Inflammatory macrophage treated with lipopolysaccharide for 4 hours (primary cell): Measurements from ENCODE around the gene CNPY2.
"Not testable (repeated sequence)": the region's sequence is repeated elsewhere in the genome, so short reads cannot be mapped to it uniquely, and the experiment has no call there.

Source experiments
- DNase-seq: peaks from one replicate; pipeline ENCODE4 v3.0.0-alpha.2; 2020

The CNPY2 gene

DNA sequence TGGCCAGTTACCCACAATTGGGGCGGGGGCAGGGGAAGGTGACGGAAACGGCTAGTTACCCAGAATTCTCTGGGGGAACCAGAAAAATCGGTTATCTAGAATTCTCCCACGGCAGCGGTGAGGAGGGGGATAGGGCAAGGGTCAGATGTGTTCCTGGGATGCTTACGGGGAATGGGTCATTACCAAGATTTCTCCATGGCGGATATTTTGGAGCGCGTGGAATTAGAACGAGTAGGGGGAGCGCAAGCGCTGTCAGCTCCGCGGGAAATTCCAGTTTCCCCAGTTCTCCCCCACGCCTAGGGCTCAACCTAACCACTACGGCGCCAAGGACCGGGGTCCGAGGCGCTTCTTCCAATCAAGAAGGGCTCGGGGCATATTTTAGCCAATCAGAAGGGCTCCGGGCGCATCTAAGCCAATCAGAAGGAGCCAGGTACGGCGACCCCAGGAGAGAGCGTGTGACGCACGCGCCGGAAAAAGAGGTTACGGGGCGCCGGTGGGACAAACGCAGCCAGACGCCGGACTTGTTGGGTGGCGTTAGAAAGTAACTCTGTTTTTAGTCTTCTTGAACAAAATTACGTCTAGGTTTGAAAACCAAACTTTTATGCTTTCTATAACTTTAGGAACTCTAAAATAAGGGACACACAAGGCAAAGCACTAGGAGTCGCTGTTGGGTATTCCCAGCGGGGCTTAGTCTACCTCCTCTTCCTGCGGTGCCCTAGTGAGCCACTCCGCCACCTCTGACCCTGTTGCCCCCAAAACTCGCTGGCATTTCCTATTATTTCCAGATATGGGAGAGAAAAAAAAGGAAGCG, 18.1 kb upstream of the CNPY2 start, which contains the start of gene PAN2:
PAN2 (minus strand) TSS at position 322 of the 811 bp plus-strand sequence. CDS start 906 bp downstream, outside the sequence.
- DNase-seq: peak; percentile 99

GRCh38 chr12:56333197-56333678, 17.4 kb upstream of the CNPY2 start:
- no peak for DNase-seq

DNA sequence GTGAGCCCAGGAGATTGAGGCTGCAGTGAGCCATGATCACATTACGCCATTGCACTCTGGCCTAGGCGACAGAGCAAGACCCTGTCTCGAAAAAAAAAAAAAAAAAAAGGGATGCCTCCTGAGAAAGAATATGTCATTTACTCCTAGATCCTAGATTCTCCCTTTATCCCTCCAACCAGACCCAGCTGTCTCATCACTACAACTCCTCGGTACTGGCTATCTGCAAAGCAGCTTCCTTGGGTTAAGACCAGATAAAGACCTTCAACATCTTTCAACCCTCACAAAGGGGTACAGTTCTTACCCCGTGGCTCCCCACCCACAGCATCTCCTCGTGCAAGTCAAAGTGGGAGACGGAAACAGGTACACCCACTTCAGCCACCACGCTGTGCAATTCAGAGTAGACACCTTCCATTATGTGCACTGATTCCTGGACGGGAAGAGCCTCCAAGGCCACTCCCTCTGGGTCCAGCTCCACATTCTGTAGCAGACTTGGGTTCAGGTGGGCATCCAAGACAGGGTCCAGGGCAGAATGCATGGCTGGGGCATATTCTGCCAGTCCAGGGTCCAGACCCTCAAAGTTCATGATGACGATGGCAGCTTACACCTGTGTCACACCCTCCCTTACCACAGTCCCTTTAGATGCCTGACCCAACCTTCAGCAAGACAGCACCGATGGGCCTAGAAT, 16.9 kb upstream of the CNPY2 start:
- DNase-seq: no peak

- no peak for DNase-seq
Observed at GRCh38 chr12:56330936-56331490, 15.2 kb upstream of the CNPY2 start.

- no peak for DNase-seq
Observed at GRCh38 chr12:56326533-56326932, 10.7 kb upstream of the CNPY2 start.

DNA sequence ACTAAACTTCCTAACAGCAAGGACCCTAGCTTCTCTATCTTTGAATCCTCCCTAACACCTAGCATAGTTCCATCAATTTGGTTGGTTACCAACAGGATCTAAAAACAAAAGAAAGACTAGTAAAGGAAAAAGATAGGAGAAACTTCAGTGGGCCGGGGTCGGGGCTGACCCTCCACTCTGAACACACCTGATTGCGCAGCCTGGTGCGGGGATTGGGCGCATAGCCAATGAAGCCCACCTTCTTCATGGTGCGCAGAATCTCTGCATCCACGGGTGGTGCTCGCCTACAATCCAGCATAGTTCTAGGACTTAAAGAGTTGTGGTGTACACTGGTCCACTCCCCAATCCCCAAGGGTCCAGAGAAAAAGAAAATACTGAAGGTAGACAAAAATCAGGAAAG, 10.3 kb upstream of the CNPY2 start:
- DNase-seq: no peak

- DNase-seq: no peak
Observed at GRCh38 chr12:56324206-56324605, 8.4 kb upstream of the CNPY2 start.

- not testable (repeated sequence) for DNase-seq
Observed at GRCh38 chr12:56321610-56322009, 5.8 kb upstream of the CNPY2 start.

DNA sequence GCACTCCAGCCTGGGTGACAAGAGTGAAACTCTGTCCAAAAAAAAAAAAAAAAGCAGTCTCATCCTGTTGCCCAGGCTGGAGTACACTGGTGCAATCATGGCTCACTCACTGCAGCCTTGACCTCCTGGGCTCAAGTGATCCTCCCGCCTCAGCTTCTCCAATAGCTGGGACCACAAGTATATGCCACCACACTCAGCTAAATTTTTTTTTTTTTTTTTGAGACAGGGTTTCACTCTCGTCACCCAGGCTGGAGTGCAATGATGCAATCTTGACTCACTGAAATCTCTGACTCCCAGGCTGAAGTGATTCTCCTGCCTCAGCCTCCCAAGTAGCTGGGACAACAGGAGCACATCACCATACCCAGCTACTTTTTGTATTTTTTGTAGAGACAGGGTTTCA, 5.2 kb upstream of the CNPY2 start:
- DNase-seq: peak; percentile 88

- DNase-seq: no peak
Observed at GRCh38 chr12:56317675-56318074, 1.9 kb upstream of the CNPY2 start.

- DNase-seq: no peak
Observed at GRCh38 chr12:56315249-56315621, 553 bp downstream of the CNPY2 start.

DNA sequence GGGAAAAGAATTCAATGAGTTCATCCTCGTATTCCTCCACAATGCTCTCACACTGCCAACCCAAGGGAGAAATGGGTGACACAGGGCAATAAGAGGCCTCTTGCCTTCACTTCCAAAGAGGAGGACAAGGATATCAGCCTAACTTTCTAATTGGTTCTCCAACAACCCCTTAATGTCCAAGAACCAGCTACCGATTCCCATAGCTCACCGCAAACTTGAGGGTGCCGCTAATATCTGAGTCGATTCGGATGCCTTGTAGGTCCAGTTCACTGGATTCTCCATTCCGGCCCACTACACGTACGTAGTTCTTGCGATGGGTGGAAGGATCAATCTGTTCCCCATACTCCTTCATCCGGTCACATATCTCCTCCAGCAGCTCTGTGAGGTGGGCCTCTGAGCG, 4.8 kb downstream of the CNPY2 start:
- no peak for DNase-seq

DNA sequence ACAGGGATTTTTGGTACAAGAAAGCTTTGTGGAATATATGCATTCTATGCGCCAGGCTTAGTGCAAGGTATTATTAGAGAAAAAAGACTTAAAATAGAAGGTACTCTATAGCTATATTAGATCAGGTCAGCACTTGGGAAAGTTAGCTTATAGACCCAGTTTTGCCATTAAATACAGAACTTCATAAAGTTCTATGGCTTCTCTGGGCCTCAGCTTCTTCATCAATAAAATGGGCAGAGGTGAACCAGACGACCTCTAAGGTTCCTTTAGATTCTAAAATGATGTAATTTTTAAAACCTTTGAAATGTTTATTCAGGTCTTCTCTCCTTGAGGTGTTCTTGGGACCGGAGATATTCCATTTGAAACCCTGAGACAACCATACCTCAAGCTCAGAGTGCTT, 7.1 kb downstream of the CNPY2 start:
- no peak for DNase-seq

DNA sequence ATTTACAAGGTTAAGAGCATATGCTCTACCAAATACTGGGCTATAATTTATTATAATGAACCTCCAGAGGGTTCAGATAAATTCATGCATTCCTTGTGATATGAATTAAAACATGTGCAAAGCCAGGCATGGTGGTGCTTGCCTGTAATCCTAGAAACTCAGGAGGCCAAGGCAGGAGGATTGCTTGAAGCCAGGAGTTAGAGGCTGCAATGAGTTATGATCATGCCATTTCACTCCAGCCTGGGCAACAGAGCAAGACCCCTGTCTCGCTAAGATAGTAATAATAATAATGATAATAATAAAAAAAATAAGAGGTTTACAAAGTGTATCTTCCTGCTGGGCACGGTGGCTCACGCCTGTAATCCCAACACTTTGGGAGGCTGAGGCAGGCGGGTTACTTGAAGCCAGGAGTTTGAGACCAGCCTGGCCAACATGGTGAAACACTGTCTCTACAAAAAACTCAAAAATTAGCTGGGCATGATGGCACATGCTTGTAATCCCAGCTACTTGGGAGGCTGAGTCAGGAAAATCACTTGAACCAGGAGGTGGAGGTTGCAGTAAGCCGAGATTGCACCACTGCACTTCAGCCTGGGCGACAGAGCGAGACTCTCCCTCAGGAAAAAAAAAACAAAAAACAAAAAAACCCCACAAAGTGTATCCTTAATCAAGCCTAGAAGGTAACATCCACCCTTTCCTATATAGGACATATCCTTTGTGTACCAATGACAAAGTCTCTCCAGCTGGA, 8.4 kb downstream of the CNPY2 start:
- no peak for DNase-seq

DNA sequence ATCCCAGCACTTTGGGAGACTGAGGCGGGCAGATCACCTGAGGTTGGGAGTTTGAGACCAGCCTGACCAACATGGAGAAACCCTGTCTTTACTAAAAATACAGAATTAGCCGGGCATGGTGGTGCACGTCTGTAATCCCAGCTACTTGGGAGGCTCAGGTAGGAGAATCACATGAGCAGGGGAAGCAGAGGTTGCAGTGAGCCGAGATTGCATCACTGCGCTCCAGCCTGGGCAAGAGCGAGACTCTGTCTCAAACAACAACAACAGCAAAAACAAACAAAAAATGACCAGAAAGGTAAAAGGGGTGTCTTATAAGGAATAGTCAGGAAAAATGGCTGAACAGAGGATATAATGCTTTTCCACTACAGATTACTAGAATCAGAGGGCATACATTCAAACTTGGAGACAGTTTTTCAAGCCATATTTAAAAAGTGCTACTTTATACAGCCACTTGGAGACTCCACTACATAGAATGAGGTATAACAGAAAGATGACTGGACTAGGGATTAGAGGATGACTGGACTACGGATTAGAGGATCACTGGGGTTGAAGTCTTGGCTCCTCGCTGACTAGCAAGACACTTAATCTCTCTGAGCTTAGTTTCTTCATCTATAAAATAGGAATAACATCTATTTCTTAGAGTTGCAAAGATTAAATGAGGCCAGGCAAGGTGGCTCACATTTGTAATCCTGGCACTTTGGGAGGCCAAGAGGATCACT, 10.8 kb downstream of the CNPY2 start:
- DNase-seq: no peak

GRCh38 chr12:56304276-56304675, 11.5 kb downstream of the CNPY2 start:
- DNase-seq: no peak

GRCh38 chr12:56300644-56301464, 14.9 kb downstream of the CNPY2 start:
- no peak for DNase-seq

DNA sequence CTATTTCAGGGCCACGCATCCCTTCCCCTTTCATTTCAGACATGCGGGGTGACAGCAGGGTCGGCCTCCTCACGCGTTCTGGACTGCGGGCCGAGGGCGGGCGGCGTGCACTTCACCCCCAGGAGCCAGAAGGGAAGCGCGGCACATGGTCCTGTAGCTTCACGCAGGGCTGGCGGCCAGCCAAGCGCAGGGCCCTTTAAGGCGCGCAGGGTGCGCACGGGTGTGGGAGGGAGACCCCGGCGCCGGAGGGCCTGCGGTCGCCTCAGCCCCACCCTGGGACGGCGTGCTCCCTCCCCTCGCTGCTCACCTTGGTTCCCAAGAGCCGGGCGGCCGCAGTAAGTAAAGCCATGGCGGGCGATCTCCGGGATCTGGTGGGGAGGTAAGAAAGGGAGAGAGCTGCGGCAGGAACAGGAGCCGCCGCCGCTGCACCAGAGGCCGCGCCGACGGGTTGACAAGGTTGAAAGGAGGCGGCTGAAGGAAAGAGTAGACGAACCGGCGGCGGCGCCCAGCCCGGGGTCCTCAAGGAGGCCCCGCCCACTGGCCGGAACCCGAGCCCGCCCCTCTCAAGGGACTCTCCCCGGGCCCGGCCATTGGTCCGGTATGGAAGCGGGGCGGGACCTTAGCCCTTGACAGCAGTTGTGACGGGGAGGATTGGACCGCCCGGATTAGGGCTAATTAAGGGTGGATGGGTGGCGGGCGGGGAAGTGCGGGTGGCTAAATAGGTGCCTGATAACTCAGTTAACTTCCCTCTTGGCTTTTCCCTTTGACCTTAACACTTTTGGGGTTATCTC, 15.7 kb downstream of the CNPY2 start, which contains the start of gene CS:
CS (minus strand) TSS at position 478 of the 791 bp plus-strand sequence; CDS start at position 349, 129 bp downstream.
- DNase-seq: peak; percentile 99

GRCh38 chr12:56299308-56299852, 16.4 kb downstream of the CNPY2 start:
- DNase-seq: peak; percentile 20

DNA sequence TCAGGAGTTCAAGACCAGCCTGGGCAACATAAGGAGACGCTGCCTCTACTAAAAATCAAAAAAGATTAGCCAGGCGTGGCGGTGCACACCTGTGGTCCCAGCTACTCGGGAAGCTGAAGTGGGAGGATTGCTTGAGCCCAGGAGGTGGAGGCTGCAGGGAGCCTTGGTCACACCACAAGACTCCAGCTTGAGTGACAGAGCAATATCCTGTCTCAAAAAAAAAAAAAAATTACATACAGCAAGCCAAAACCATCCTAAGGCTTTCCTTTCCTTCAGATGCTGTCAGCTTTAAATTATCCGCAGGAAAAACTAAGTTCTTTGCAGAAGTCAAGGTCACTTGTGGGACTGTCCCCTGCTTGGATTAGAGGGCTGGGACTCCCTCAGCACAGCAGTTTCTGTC, 17.0 kb downstream of the CNPY2 start:
- no peak for DNase-seq
